GM12875 (cell line): ENCODE measurements around the gene PRSS48.
"Not testable (repeated sequence)": the region's sequence is repeated elsewhere in the genome, so short reads cannot be mapped to it uniquely, and the experiment has no call there.

ENCODE experiments used
- H3K4me3 ChIP-seq: one replicate; pipeline ENCODE4 v1.5.1; 2011; ENCODE audit warnings: low read depth, low read length, control low read depth
- TF ChIP-seq, protein P1 (sequence below): IDR thresholded peaks from 2 replicates; pipeline ENCODE4 v1.5.1; 2011; ENCODE audit warnings: low read depth, mild to moderate bottlenecking, control low read depth, inconsistent platforms, low read length, moderate library complexity, borderline replicate concordance; ENCODE audit not compliant: insufficient read depth

Gene PRSS48

GRCh38 chr4:151263455-151263854, 13.5 kb upstream of the PRSS48 start:
- TF ChIP-seq, protein P1, sequence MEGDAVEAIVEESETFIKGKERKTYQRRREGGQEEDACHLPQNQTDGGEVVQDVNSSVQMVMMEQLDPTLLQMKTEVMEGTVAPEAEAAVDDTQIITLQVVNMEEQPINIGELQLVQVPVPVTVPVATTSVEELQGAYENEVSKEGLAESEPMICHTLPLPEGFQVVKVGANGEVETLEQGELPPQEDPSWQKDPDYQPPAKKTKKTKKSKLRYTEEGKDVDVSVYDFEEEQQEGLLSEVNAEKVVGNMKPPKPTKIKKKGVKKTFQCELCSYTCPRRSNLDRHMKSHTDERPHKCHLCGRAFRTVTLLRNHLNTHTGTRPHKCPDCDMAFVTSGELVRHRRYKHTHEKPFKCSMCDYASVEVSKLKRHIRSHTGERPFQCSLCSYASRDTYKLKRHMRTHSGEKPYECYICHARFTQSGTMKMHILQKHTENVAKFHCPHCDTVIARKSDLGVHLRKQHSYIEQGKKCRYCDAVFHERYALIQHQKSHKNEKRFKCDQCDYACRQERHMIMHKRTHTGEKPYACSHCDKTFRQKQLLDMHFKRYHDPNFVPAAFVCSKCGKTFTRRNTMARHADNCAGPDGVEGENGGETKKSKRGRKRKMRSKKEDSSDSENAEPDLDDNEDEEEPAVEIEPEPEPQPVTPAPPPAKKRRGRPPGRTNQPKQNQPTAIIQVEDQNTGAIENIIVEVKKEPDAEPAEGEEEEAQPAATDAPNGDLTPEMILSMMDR: no peak
- no peak overlapping the region for H3K4me3 ChIP-seq

GRCh38 chr4:151266497-151266896, 10.5 kb upstream of the PRSS48 start:
- TF ChIP-seq, protein P1: no peak

DNA sequence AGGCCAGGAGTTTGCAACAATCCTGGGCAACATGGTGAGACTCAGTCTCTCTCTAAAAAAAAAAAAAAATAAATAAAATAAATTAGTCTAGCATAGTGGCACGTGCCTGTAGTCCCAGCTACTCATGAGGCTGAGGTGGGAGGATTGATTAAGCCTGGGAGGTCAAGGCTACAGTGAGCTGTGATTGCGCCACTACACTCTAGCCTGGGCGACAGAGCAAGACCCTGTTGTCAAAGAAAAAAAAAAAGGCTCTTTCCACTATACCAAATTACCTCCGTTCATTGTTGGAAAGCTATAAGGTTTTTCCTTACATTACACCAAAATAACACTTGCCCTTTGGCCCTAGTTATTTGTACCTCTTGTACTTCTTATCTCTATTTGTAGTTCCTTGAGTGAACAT, 9.9 kb upstream of the PRSS48 start:
- TF ChIP-seq, protein P1: no peak
- H3K4me3 ChIP-seq: no peak overlapping the region

More at GRCh38 chr4:151266497-151266896, 10.5 kb upstream of the PRSS48 start:
- no peak overlapping the region for H3K4me3 ChIP-seq

- TF ChIP-seq, protein P1: no peak
- no peak overlapping the region for H3K4me3 ChIP-seq
Observed at GRCh38 chr4:151267822-151268535, 9.0 kb upstream of the PRSS48 start.

- H3K4me3 ChIP-seq: not testable (repeated sequence)
Observed at GRCh38 chr4:151268905-151269304, 8.1 kb upstream of the PRSS48 start.

DNA sequence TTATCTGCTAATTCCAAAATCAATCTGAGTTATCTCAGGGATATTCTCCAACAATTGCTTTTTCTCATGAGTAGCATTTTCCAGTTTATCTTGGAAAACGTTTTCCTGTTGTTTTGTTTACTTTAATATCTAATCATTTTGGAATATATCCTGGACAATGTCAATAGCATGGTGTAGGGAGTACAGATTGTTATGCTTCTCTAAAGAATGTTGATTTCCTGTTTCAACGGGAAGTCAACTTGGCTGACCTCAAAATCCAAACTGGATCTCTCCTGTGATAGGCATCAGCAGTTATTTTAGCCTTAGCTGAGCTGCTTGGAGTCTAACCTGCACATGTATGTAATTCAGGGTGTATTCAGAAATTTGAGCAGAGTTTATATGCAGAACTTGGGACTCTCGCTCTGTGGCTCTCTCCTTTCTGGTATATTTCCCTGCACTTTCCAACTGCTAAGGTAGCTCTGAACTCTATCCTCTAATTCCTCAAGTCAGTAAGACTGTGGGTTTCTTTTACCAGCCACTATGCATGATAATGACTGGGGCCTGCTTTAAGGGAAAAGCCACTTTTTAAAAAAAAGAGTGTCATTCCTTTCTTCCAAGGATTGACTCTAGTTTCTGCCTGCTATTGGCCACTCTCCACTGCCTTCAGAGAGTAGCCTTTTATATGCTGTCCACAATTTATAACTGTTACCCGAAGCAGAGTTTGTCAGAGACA, 7.7 kb downstream of the PRSS48 start:
- TF ChIP-seq, protein P1: no peak
- no peak overlapping the region for H3K4me3 ChIP-seq

DNA sequence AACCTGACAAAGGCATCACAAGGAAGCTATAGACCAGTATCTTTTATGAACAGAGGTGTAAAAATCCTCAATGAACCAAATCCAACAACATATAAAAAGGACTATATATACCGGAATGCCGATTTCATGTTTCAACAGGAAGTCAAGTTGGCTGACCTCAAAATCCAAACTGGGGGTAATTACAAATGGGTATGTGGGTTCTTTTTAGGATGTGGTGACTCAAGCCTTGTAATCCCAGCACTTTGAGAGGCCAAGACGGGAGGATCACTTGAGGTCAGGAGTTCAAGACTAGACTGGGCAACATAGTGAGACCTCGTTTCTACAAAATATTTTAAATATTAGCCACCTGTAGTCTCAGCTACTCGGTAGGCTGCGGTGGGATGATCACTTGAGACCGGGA, 10.4 kb downstream of the PRSS48 start:
- no peak overlapping the region for H3K4me3 ChIP-seq
- TF ChIP-seq, protein P1: no peak
